HEK293 (cell line): ENCODE measurements around the gene SMIM41.

Experiments used
- CTCF ChIA-PET: fragments of 350-600 bp; formaldehyde crosslinking; extraction: SDS; loops from one replicate; lab custom pipeline; 2021; ENCODE audit warnings: antibody characterized with exemption; lab: Yijun Ruan, JAX
- POLR2A ChIA-PET: fragments of 300-600 bp; formaldehyde crosslinking; extraction: SDS; loops from one replicate; lab custom pipeline; 2020; ENCODE audit warnings: antibody characterized with exemption, inconsistent platforms; lab: Yijun Ruan, JAX
- H3K27ac ChIP-seq: fragments of 200-500 bp; sonication (Bioruptor generic); 2 replicates; pipeline ENCODE4 v1.5.1; 2014; ENCODE audit warnings: low read depth, low read length, control low read depth, inconsistent platforms; ENCODE audit errors: extremely low read depth
- H3K36me3 ChIP-seq, 2 experiments: fragments of 200-500 bp in 1 of 2; sonication (Bioruptor generic) in 1 of 2; 1 replicate in 1 of 2; 2 replicates in 1 of 2; pipeline ENCODE4 v1.5.1; 2014 to 2017; ENCODE audit warnings: inconsistent platforms in 2 of 2, low read length in 2 of 2; ENCODE audit not compliant: control insufficient read depth in 2 of 2, insufficient read depth in 1 of 2
- H3K4me1 ChIP-seq: fragments of 200-500 bp; sonication (Bioruptor generic); 2 replicates; pipeline ENCODE4 v1.5.1; 2014; ENCODE audit warnings: mild to moderate bottlenecking, low read length, inconsistent platforms; ENCODE audit not compliant: control insufficient read depth, insufficient read depth
- H3K4me3 ChIP-seq: 2 replicates; pipeline ENCODE4 v1.5.1; 2011; ENCODE audit warnings: low read depth, mild to moderate bottlenecking, control low read depth, low read length, moderate library complexity
- H3K9me3 ChIP-seq: fragments of 200-500 bp; sonication (Bioruptor generic); 2 replicates; pipeline ENCODE4 v1.5.1; 2014; ENCODE audit warnings: low read depth, low read length, inconsistent platforms; ENCODE audit not compliant: control insufficient read depth, insufficient read depth
- CTCF ChIP-seq: fragments of 450-650 bp; formaldehyde crosslinking; IDR thresholded peaks from 2 replicates; pipeline ENCODE4 v1.5.1; 2016; ENCODE audit warnings: missing biosample characterization, missing genetic modification characterization
- EGR2 ChIP-seq: fragments of 450-650 bp; formaldehyde crosslinking; IDR thresholded peaks from 2 replicates; pipeline ENCODE4 v1.5.1; 2016; ENCODE audit warnings: low read depth, missing biosample characterization, missing genetic modification characterization
- GLIS1 ChIP-seq: fragments of 450-650 bp; formaldehyde crosslinking; IDR thresholded peaks from 2 replicates; pipeline ENCODE4 v1.5.1; 2016; ENCODE audit warnings: missing biosample characterization, missing genetic modification characterization
- GLIS2 ChIP-seq: fragments of 450-650 bp; formaldehyde crosslinking; IDR thresholded peaks from 2 replicates; pipeline ENCODE4 v1.5.1; 2016; ENCODE audit warnings: missing biosample characterization, missing genetic modification characterization
- IKZF3 ChIP-seq: fragments of 450-650 bp; IDR thresholded peaks from 2 replicates; pipeline ENCODE4 v1.5.0; 2018; ENCODE audit warnings: missing biosample characterization, mild to moderate bottlenecking, missing genetic modification characterization, moderate library complexity
- KLF16 ChIP-seq: fragments of 450-650 bp; formaldehyde crosslinking; IDR thresholded peaks from 2 replicates; pipeline ENCODE4 v1.5.1; 2017; ENCODE audit warnings: missing biosample characterization, missing genetic modification characterization
- KLF17 ChIP-seq: fragments of 450-650 bp; formaldehyde crosslinking; IDR thresholded peaks from 2 replicates; pipeline ENCODE4 v1.5.1; 2016; ENCODE audit warnings: missing biosample characterization, missing genetic modification characterization
- KLF7 ChIP-seq: fragments of 450-650 bp; formaldehyde crosslinking; IDR thresholded peaks from 2 replicates; pipeline ENCODE4 v1.5.1; 2016; ENCODE audit warnings: missing biosample characterization, missing genetic modification characterization, borderline replicate concordance
- KLF8 ChIP-seq: fragments of 450-650 bp; formaldehyde crosslinking; IDR thresholded peaks from 2 replicates; pipeline ENCODE4 v1.5.1; 2016; ENCODE audit warnings: missing biosample characterization, missing genetic modification characterization
- PATZ1 ChIP-seq: fragments of 450-650 bp; formaldehyde crosslinking; IDR thresholded peaks from 2 replicates; pipeline ENCODE4 v1.5.1; 2016; ENCODE audit warnings: missing biosample characterization, missing genetic modification characterization
- PRDM10 ChIP-seq: fragments of 450-650 bp; formaldehyde crosslinking; IDR thresholded peaks from 2 replicates; pipeline ENCODE4 v1.5.1; 2016; ENCODE audit warnings: missing biosample characterization, missing genetic modification characterization
- SCRT1 ChIP-seq: fragments of 450-650 bp; formaldehyde crosslinking; IDR thresholded peaks from 2 replicates; pipeline ENCODE4 v1.5.1; 2016; ENCODE audit warnings: missing biosample characterization, missing genetic modification characterization, borderline replicate concordance
- SCRT2 ChIP-seq: fragments of 450-650 bp; formaldehyde crosslinking; IDR thresholded peaks from 2 replicates; pipeline ENCODE4 v1.5.1; 2016; ENCODE audit warnings: missing biosample characterization, missing genetic modification characterization
- SP7 ChIP-seq: fragments of 450-650 bp; formaldehyde crosslinking; IDR thresholded peaks from 2 replicates; pipeline ENCODE4 v1.5.1; 2016; ENCODE audit warnings: missing biosample characterization, missing genetic modification characterization
- WT1 ChIP-seq: fragments of 450-650 bp; formaldehyde crosslinking; IDR thresholded peaks from 2 replicates; pipeline ENCODE4 v1.5.1; 2016; ENCODE audit warnings: missing biosample characterization, missing genetic modification characterization
- YY2 ChIP-seq: fragments of 450-650 bp; formaldehyde crosslinking; IDR thresholded peaks from 2 replicates; pipeline ENCODE4 v1.5.1; 2016; ENCODE audit warnings: missing biosample characterization, missing genetic modification characterization
- ZBTB20 ChIP-seq: fragments of 450-650 bp; formaldehyde crosslinking; IDR thresholded peaks from 2 replicates; pipeline ENCODE4 v1.5.1; 2016; ENCODE audit warnings: missing biosample characterization, missing genetic modification characterization
- ZIC2 ChIP-seq: fragments of 450-650 bp; formaldehyde crosslinking; IDR thresholded peaks from 2 replicates; pipeline ENCODE4 v1.5.1; 2016; ENCODE audit warnings: missing biosample characterization, missing genetic modification characterization
- ZNF169 ChIP-seq: fragments of 450-650 bp; formaldehyde crosslinking; IDR thresholded peaks from 2 replicates; pipeline ENCODE4 v1.5.1; 2016; ENCODE audit warnings: missing biosample characterization, missing genetic modification characterization
- ZNF416 ChIP-seq: fragments of 450-650 bp; formaldehyde crosslinking; IDR thresholded peaks from 2 replicates; pipeline ENCODE4 v1.5.1; 2016; ENCODE audit warnings: missing biosample characterization, missing genetic modification characterization
- ZNF449 ChIP-seq: fragments of 450-650 bp; formaldehyde crosslinking; IDR thresholded peaks from 2 replicates; pipeline ENCODE4 v1.5.1; 2017; ENCODE audit warnings: missing biosample characterization, mild to moderate bottlenecking, missing genetic modification characterization, moderate library complexity
- ZNF600 ChIP-seq: fragments of 450-650 bp; formaldehyde crosslinking; IDR thresholded peaks from 2 replicates; pipeline ENCODE4 v1.5.1; 2016; ENCODE audit warnings: missing biosample characterization, missing genetic modification characterization
- ZNF626 ChIP-seq: fragments of 450-650 bp; sonication (Bioruptor Pico); formaldehyde crosslinking; IDR thresholded peaks from 2 replicates; pipeline ENCODE4 v1.5.1; 2018; ENCODE audit warnings: missing biosample characterization, missing genetic modification characterization, inconsistent platforms
- ZNF654 ChIP-seq: fragments of 450-650 bp; formaldehyde crosslinking; IDR thresholded peaks from 2 replicates; pipeline ENCODE4 v1.5.1; 2016; ENCODE audit warnings: low read depth, missing biosample characterization, missing genetic modification characterization
- ZNF704 ChIP-seq: fragments of 450-650 bp; formaldehyde crosslinking; IDR thresholded peaks from 2 replicates; pipeline ENCODE4 v1.5.1; 2016; ENCODE audit warnings: missing biosample characterization, missing genetic modification characterization

Gene SMIM41

GRCh38 chr12:52156757-52157565, 77.5 kb downstream of the SMIM41 start:
- TF ChIP-seq SP7: peak; percentile 35; the same call in 1 of the 2 replicates
- TF ChIP-seq SCRT2 (tag by site-specific recombination): peak; percentile 47; the same call in 1 of the 2 replicates
- TF ChIP-seq ZIC2: peak; percentile 55
- peak; percentile 14; the same call in 1 of the 2 replicates for TF ChIP-seq GLIS1 (tag by site-specific recombination)
- TF ChIP-seq ZNF704: no peak
- peak; percentile 99 for TF ChIP-seq ZNF654 (tag by site-specific recombination)
- TF ChIP-seq WT1 (tag by site-specific recombination): 0 out of 2 replicates have a peak, but pooled peaks have one; percentile 18
- no peak for TF ChIP-seq ZNF626 (tag by site-specific recombination)
- no peak for TF ChIP-seq ZNF416 (tag by site-specific recombination)
- peak; percentile 96 for TF ChIP-seq CTCF (tag by site-specific recombination)
- TF ChIP-seq SCRT1 (tag by site-specific recombination): 0 out of 2 replicates have a peak, but pooled peaks have one; percentile 31
- TF ChIP-seq ZNF169: no peak
- TF ChIP-seq GLIS2: no peak
- TF ChIP-seq ZNF600 (tag by site-specific recombination): 0 out of 2 replicates have a peak, but pooled peaks have one; percentile 42
- TF ChIP-seq KLF7 (tag by site-specific recombination): 0 out of 2 replicates have a peak, but pooled peaks have one; percentile 20
- 0 out of 2 replicates have a peak, but pooled peaks have one; percentile 10 for TF ChIP-seq EGR2 (tag by site-specific recombination)
- 0 out of 2 replicates have a peak, but pooled peaks have one; percentile 24 for TF ChIP-seq KLF16
- TF ChIP-seq IKZF3 (tag by site-specific recombination): 0 out of 2 replicates have a peak, but pooled peaks have one; percentile 39
- TF ChIP-seq ZBTB20 (tag by site-specific recombination): no peak
- peak; percentile 45; the same call in 1 of the 2 replicates for TF ChIP-seq PATZ1 (tag by site-specific recombination)
- TF ChIP-seq YY2 (tag by site-specific recombination): 0 out of 2 replicates have a peak, but pooled peaks have one; percentile 30
- TF ChIP-seq KLF17: peak; percentile 91
- peak; percentile 53 for TF ChIP-seq PRDM10 (tag by site-specific recombination)
- TF ChIP-seq KLF8: 0 out of 2 replicates have a peak, but pooled peaks have one; percentile 26
- TF ChIP-seq ZNF449: no peak
- CTCF ChIA-PET: interaction anchor here (0.5 to 6.8 kb wide), 73 partner anchors 9 to 825 kb away, joined by 3 to 104 read pairs (median 4); partner anchors contain the start of genes KRT84 and NR4A1
- Histone ChIP-seq H3K36me3 (no peaks in the 10 kb centered on the region), H3K27ac (no peak overlapping the region), H3K4me3 (no peak overlapping the region), H3K9me3 (no peaks in the 10 kb centered on the region), H3K4me1 (no peaks in the 10 kb centered on the region)
- POLR2A ChIA-PET: interaction anchor here (0.7 to 0.9 kb wide), 2 partner anchors 122 to 170 kb away, joined by 3 to 4 read pairs; no protein-coding TSS in a partner anchor
